Activated CD4-positive, CD25-positive, alpha-beta regulatory T cell treated with anti-CD3 and anti-CD28 coated beads, Interleukin-2, amount 50 U/mL, for 16 hours (primary cell): Measurements from ENCODE around the gene OGG1.
A peak's percentile ranks its signal among the peaks of the same experiment; 100 is the strongest.

Experiments
- DNase-seq: peaks from one replicate; pipeline ENCODE4 v3.0.0-alpha.2; 2020; ENCODE audit warnings: low read depth, low spot score

OGG1 gene

GRCh38 chr3:9749645-9750555, at the start of gene OGG1:
Gene OGG1, plus strand, starts transcription at chr3:9749952. Its CDS starts 335 bp downstream, at chr3:9750287.
- DNase-seq = peak; percentile 92

- no peak for DNase-seq
Measured at GRCh38 chr3:9700536-9700935, 49.2 kb upstream of the OGG1 start.

GRCh38 chr3:9701006-9701405, 48.7 kb upstream of the OGG1 start:
- DNase-seq = no peak

- DNase-seq = no peak
Measured at GRCh38 chr3:9701711-9702110, 48.0 kb upstream of the OGG1 start.

- DNase-seq = no peak
Measured at GRCh38 chr3:9703240-9703639, 46.5 kb upstream of the OGG1 start.

GRCh38 chr3:9703736-9704346, 45.9 kb upstream of the OGG1 start, which contains the start of gene CPNE9:
Gene CPNE9, plus strand, starts transcription at chr3:9703833. Its CDS starts 164 bp downstream, at chr3:9703997.
- DNase-seq = no peak

- no peak for DNase-seq
Measured at GRCh38 chr3:9704347-9705322, 45.1 kb upstream of the OGG1 start.

- no peak for DNase-seq
Measured at GRCh38 chr3:9710174-9710739, 39.5 kb upstream of the OGG1 start.

DNA sequence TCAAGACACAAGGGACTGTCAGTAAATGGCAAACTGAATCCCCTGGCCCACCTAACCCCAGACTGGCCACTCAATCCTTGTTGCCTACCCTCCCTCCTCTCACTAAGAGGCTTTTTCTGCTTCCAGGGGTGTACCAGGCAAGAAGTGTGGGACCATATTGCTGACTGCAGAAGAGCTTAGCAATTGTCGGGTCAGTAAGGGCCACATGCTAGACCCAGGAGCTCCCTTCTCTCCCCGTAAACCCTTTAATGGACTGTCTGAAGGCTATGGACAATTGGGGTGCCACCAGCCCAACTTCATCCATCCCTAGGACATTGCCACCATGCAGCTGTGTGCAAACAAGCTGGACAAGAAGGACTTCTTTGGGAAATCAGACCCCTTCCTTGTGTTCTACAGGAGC, 37.3 kb upstream of the OGG1 start:
- no peak for DNase-seq

DNA sequence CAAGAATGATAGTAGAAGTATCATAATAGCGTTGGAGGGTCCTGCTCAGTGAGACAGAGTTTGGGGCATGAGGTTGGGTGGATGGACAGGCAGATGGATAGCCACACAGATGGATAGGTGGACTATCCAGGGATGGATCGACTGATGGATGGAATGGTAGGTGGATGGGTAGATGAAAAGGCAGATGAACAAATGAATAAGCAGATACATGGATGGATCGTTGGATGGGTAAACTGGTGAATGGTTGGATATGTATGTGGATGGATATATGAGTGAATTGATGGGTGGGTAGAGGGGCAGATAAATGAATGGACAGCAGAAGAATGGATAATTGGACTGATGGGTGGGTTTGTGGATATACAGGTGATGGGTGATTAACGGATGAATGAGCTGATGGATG, 36.6 kb upstream of the OGG1 start:
- DNase-seq = no peak

DNA sequence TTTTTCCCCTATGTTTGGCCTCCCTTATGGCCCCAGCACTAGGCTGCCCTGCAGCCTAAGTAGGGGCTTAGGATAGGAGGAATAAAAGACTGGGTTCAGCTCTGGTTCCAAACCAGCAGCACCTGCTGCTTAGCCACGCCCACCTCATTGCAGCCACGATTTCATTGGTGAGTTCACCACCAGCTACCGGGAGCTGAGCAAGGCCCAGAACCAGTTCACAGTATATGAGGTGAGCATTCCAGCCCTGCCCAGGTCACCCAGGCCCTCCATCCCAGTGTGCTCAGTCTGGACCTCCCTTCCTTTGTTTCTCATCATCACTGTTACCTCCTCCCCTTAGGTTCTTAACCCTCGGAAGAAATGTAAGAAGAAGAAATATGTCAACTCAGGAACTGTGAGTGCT, 34.6 kb upstream of the OGG1 start:
- DNase-seq = no peak

DNA sequence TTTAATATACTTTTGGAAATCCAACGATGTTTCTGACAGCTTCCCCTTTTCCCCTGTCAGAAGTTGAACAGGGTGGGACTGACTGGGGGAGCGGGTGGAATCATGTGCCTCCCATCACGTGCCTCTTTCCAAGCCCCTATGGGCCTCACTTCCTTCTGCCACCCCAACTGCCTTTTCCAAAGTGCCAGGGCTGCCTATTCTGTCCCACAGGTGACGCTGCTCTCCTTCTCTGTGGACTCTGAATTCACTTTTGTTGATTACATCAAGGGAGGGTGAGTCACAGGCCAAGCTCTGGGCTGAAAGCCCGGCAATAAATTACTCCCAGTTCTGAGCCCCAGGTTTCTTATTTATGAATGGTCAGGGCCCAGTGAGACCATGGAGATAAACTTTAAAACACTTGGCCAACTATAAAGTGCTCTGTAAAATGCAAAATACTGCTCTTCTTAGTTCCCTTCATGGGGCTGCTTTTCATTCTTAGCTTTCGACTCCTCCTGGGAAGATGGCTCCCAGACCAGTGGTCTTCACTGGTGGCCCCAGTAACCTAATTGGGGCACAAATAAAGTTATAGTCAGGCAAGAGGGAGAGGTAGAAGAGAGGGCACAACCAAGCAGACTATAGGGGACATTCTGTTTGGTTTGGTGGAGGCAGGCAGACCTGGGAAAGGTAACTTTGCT, 33.9 kb upstream of the OGG1 start:
- DNase-seq = no peak

DNA sequence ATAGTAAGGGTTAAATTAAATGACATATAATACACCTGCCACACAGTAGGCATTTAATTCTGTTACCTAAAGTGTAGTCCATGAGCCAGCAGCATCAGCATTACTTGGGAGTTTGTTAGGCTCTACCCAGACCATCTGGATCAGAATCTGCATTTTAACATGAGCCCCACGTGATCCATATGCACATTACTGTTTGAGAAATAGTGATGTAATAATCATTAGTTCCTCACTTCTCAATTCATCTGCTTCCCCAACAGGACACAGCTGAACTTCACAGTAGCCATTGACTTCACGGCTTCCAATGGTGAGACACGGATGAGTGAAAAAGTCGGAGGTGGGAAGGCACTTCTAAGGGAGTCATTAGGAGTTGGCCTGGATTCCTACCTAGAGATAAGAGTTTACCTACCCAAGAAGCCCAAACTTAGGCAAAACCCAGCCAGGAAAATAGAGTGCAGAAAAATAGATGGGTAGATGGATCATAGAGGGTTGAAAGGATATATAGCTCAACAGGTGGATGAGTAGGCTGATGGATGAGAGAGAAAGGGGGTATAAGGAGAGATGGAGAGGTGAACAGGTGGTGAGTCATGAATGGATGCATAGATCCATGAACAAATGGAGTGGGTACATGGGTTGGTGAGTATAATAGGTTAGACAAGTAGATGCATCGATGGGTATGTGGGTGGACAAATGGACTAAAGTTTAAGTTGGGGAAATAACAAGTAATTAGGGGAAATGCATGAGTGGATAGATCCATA, 32.8 kb upstream of the OGG1 start:
- DNase-seq = no peak

GRCh38 chr3:9717563-9717962, 32.2 kb upstream of the OGG1 start:
- DNase-seq = no peak

DNA sequence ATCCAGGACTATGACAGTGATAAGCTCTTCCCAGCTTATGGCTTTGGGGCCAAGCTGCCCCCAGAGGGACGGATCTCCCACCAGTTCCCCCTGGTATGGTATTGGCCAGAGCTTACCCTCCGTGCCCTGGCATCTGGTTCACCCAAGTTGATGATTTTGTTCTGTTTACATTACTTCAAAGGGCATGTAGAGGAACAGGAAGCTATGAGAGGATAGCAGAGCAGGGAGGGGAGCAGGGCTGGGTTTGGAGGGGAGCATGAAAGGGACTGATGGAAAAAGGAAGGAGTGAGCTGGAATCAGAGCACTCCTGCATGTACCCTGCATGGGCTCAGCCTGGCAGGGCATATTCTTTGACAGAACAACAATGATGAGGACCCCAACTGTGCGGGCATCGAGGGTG, 31.6 kb upstream of the OGG1 start:
- DNase-seq = no peak

- DNase-seq = no peak
Measured at GRCh38 chr3:9721015-9721699, 28.6 kb upstream of the OGG1 start.

GRCh38 chr3:9721700-9722060, 28.1 kb upstream of the OGG1 start:
- DNase-seq = no peak

DNA sequence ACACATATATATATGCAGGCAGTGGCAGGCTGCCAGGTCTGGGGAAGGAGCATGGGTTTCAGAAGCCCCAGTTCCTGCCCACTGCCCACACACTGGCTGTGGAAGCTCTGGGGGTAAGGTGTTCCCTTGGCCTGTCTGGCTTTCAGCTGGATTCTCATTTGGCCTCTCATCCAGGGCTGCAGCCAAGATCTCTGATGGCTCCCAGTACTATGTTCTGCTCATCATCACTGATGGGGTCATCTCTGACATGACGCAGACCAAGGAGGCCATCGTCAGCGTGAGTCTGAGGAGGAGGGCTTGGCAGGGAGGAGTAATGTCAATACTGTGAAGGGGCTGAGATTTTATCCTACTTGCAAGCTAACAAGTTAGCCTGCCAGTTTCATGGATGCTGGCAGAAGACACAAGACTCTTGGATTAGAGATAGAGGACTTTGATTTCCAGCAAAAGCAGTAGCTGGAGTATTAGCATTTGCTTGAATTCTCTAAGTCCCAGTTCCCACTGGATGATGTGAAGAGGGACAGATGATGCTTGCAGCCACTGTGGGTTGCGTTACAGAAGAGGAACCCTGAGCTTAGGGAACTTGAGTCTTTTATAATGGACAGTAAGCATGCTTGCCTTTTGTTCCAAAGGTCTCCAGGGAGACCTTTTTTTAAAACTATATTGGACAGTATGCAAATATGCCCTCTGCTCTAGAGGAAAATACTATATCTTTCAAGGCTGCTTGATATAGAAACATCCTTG, 23.8 kb upstream of the OGG1 start:
- no peak for DNase-seq

DNA sequence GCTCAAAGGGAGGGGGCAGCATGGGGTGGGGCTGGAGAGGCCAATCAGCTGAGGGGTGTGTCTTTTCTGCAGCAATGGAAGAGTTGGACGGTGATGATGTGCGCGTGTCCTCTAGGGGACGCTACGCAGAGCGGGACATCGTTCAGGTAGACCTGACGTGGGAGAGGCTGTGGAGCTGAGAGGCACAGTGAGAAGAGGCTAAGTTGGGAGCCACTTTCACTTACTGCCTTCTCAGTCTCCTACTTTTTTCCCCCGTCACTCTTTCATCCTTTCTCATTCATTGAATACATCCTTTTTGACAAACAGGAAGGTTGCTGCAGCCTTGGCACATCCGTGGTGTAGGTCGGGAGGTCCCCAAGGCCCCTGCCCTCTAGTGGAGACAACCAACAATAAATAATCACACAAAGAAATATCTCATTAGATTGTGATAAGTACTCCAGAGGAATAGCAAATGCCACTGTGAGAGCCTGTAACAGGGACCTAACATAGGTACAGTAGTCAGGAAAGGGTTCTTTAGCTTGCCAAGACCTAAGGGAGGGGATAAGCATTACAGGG, 22.6 kb upstream of the OGG1 start:
- peak; percentile 28 for DNase-seq
